HEK293 (cell line): ENCODE data around the gene CLEC18B.

Source experiments
- CTCF ChIA-PET: fragments of 350-600 bp; formaldehyde crosslinking; extraction: SDS; loops from one replicate; lab custom pipeline; 2021; ENCODE audit warnings: antibody characterized with exemption; lab: Yijun Ruan, JAX
- POLR2A ChIA-PET: fragments of 300-600 bp; formaldehyde crosslinking; extraction: SDS; loops from one replicate; lab custom pipeline; 2020; ENCODE audit warnings: antibody characterized with exemption, inconsistent platforms; lab: Yijun Ruan, JAX
- H3K27ac ChIP-seq: fragments of 200-500 bp; sonication (Bioruptor generic); 2 replicates; pipeline ENCODE4 v1.5.1; 2014; ENCODE audit warnings: low read depth, low read length, control low read depth, inconsistent platforms; ENCODE audit errors: extremely low read depth
- H3K36me3 ChIP-seq, 2 experiments: fragments of 200-500 bp in 1 of 2; sonication (Bioruptor generic) in 1 of 2; 1 replicate in 1 of 2; 2 replicates in 1 of 2; pipeline ENCODE4 v1.5.1; 2014 to 2017; ENCODE audit warnings: inconsistent platforms in 2 of 2, low read length in 2 of 2; ENCODE audit not compliant: control insufficient read depth in 2 of 2, insufficient read depth in 1 of 2
- H3K4me1 ChIP-seq: fragments of 200-500 bp; sonication (Bioruptor generic); 2 replicates; pipeline ENCODE4 v1.5.1; 2014; ENCODE audit warnings: mild to moderate bottlenecking, low read length, inconsistent platforms; ENCODE audit not compliant: control insufficient read depth, insufficient read depth
- H3K4me3 ChIP-seq: 2 replicates; pipeline ENCODE4 v1.5.1; 2011; ENCODE audit warnings: low read depth, mild to moderate bottlenecking, control low read depth, low read length, moderate library complexity
- H3K9me3 ChIP-seq: fragments of 200-500 bp; sonication (Bioruptor generic); 2 replicates; pipeline ENCODE4 v1.5.1; 2014; ENCODE audit warnings: low read depth, low read length, inconsistent platforms; ENCODE audit not compliant: control insufficient read depth, insufficient read depth
- AEBP2 ChIP-seq: fragments of 450-650 bp; formaldehyde crosslinking; IDR thresholded peaks from 2 replicates; pipeline ENCODE4 v1.5.1; 2016; ENCODE audit warnings: missing biosample characterization, missing genetic modification characterization, borderline replicate concordance
- GLI4 ChIP-seq: fragments of 450-650 bp; formaldehyde crosslinking; IDR thresholded peaks from 2 replicates; pipeline ENCODE4 v1.5.1; 2016; ENCODE audit warnings: missing biosample characterization, missing genetic modification characterization
- PRDM2 ChIP-seq: fragments of 450-650 bp; formaldehyde crosslinking; IDR thresholded peaks from 2 replicates; pipeline ENCODE4 v1.5.1; 2016; ENCODE audit warnings: missing biosample characterization, missing genetic modification characterization, borderline replicate concordance
- TSHZ1 ChIP-seq: fragments of 450-650 bp; formaldehyde crosslinking; IDR thresholded peaks from 2 replicates; pipeline ENCODE4 v1.5.1; 2016; ENCODE audit warnings: missing biosample characterization, missing genetic modification characterization, borderline replicate concordance
- ZBTB8A ChIP-seq: fragments of 450-650 bp; formaldehyde crosslinking; IDR thresholded peaks from 2 replicates; pipeline ENCODE4 v1.5.1; 2016; ENCODE audit warnings: missing biosample characterization, missing genetic modification characterization
- ZNF114 ChIP-seq: fragments of 450-650 bp; formaldehyde crosslinking; IDR thresholded peaks from 2 replicates; pipeline ENCODE4 v1.5.0; 2017; ENCODE audit warnings: missing biosample characterization, missing genetic modification characterization
- ZNF175 ChIP-seq: fragments of 450-650 bp; formaldehyde crosslinking; IDR thresholded peaks from 2 replicates; pipeline ENCODE4 v1.5.1; 2016; ENCODE audit warnings: missing biosample characterization, missing genetic modification characterization
- ZNF214 ChIP-seq: fragments of 450-650 bp; formaldehyde crosslinking; IDR thresholded peaks from 2 replicates; pipeline ENCODE4 v1.5.1; 2017; ENCODE audit warnings: missing biosample characterization, mild to moderate bottlenecking, missing genetic modification characterization, borderline replicate concordance
- ZNF223 ChIP-seq: fragments of 450-650 bp; formaldehyde crosslinking; IDR thresholded peaks from 2 replicates; pipeline ENCODE4 v1.5.1; 2016; ENCODE audit warnings: missing biosample characterization, missing genetic modification characterization
- ZNF266 ChIP-seq: fragments of 450-650 bp; formaldehyde crosslinking; IDR thresholded peaks from 2 replicates; pipeline ENCODE4 v1.5.1; 2016; ENCODE audit warnings: missing biosample characterization, missing genetic modification characterization, low read depth
- ZNF362 ChIP-seq: fragments of 450-650 bp; formaldehyde crosslinking; IDR thresholded peaks from 2 replicates; pipeline ENCODE4 v1.5.1; 2016; ENCODE audit warnings: missing biosample characterization, missing genetic modification characterization
- ZNF366 ChIP-seq: fragments of 450-650 bp; formaldehyde crosslinking; conservative IDR thresholded peaks from 2 replicates; pipeline ENCODE4 v1.5.1; 2016; ENCODE audit warnings: missing biosample characterization, missing genetic modification characterization
- ZNF398 ChIP-seq: fragments of 450-650 bp; formaldehyde crosslinking; IDR thresholded peaks from 2 replicates; pipeline ENCODE4 v1.5.1; 2017; ENCODE audit warnings: missing biosample characterization, missing genetic modification characterization
- ZNF580 ChIP-seq: fragments of 450-650 bp; formaldehyde crosslinking; IDR thresholded peaks from 2 replicates; pipeline ENCODE4 v1.5.1; 2016; ENCODE audit warnings: missing biosample characterization, missing genetic modification characterization
- ZNF623 ChIP-seq: fragments of 450-650 bp; formaldehyde crosslinking; IDR thresholded peaks from 2 replicates; pipeline ENCODE4 v1.5.1; 2016; ENCODE audit warnings: missing biosample characterization, missing genetic modification characterization
- ZNF747 ChIP-seq: fragments of 450-650 bp; formaldehyde crosslinking; IDR thresholded peaks from 2 replicates; pipeline ENCODE4 v1.5.1; 2016; ENCODE audit warnings: missing biosample characterization, missing genetic modification characterization
- ZNF768 ChIP-seq: fragments of 450-650 bp; formaldehyde crosslinking; IDR thresholded peaks from 2 replicates; pipeline ENCODE4 v1.5.1; 2018; ENCODE audit warnings: missing biosample characterization, mild to moderate bottlenecking, missing genetic modification characterization
- ZNF776 ChIP-seq: fragments of 450-650 bp; formaldehyde crosslinking; IDR thresholded peaks from 2 replicates; pipeline ENCODE4 v1.5.0; 2017; ENCODE audit warnings: missing biosample characterization, missing genetic modification characterization, borderline replicate concordance
- ZNF830 ChIP-seq: fragments of 450-650 bp; IDR thresholded peaks from 2 replicates; pipeline ENCODE4 v1.5.0; 2018; ENCODE audit warnings: missing biosample characterization, missing genetic modification characterization, low read depth, mild to moderate bottlenecking, moderate library complexity
- ZSCAN4 ChIP-seq: fragments of 450-650 bp; formaldehyde crosslinking; IDR thresholded peaks from 2 replicates; pipeline ENCODE4 v1.5.1; 2017; ENCODE audit warnings: missing biosample characterization, missing genetic modification characterization

CLEC18B gene

GRCh38 chr16:74463888-74464287 is 42.6 kb upstream of the CLEC18B start:
- ChIA-PET CTCF (interaction anchor here (0.6 kb wide), 1 partner anchor 735 kb away, joined by 3 read pairs; no protein-coding TSS in a partner anchor), POLR2A (no interaction called here)
- Histone ChIP-seq H3K27ac (no peak overlapping the region), H3K9me3 (no peaks in the 10 kb centered on the region), H3K4me1 (no peaks in the 10 kb centered on the region), H3K36me3 (peaks cover 15 to 82% of the 10 kb centered on the region in 2 experiments), H3K4me3 (no peak overlapping the region)
- TF ChIP-seq ZNF214 (tag by site-specific recombination) (no peak), ZNF398 (tag by site-specific recombination) (no peak), ZBTB8A (tag by site-specific recombination) (no peak), ZNF366 (tag by site-specific recombination) (no peak), ZNF266 (no peak), GLI4 (tag by site-specific recombination) (no peak), ZNF362 (tag by site-specific recombination) (no peak), ZNF580 (no peak), ZNF623 (no peak), ZNF830 (no peak), ZSCAN4 (tag by site-specific recombination) (no peak), ZNF776 (tag by site-specific recombination) (no peak), ZNF768 (tag by site-specific recombination) (no peak), ZNF223 (tag by site-specific recombination) (no peak), PRDM2 (tag by site-specific recombination) (no peak)

GRCh38 chr16:74462361-74462760 is 41.1 kb upstream of the CLEC18B start:
- Histone ChIP-seq H3K4me1 (no peaks in the 10 kb centered on the region), H3K9me3 (no peaks in the 10 kb centered on the region), H3K4me3 (no peak overlapping the region), H3K27ac (no peak overlapping the region), H3K36me3 (peaks cover 23 to 82% of the 10 kb centered on the region in 2 experiments)
- ChIA-PET CTCF (interaction anchor here (1.2 to 1.3 kb wide), 2 partner anchors 12 to 401 kb away, joined by 3 to 4 read pairs; no protein-coding TSS in a partner anchor), POLR2A (no interaction called here)
- TF ChIP-seq TSHZ1 (tag by site-specific recombination) = no peak
- TF ChIP-seq ZNF747 (tag by site-specific recombination) = no peak
- no peak for TF ChIP-seq ZNF175
- no peak for TF ChIP-seq ZNF114 (tag by site-specific recombination)
- no peak for TF ChIP-seq AEBP2 (tag by site-specific recombination)
